K562 (cell line): Measurements from ENCODE around the gene KDM4C. TPM values are rescaled to one million over a fixed set of nuclear protein-coding genes. Genes with fewer than 3 reads are reported as not detected.
"Not testable (repeated sequence)": the region's sequence is repeated elsewhere in the genome, so short reads cannot be mapped to it uniquely, and the experiment has no call there.

Experiments
- ATAC-seq: fragments of 200-7000 bp; cut with Tn5 transposase; 3 replicates; pipeline ENCODE4 v1.9.1; 2020; ENCODE audit warnings: moderate library complexity
- BruUV-seq: library from RNA; stranded (reverse); fragments of 400-500 nt; replicated peaks from 2 replicates; lab custom pipeline; 2021; lab: Mats Ljungman, UMichigan
- CTCF ChIA-PET: fragments of 300-600 bp; formaldehyde crosslinking; extraction: SDS; loops from one replicate; lab custom pipeline; 2021; ENCODE audit warnings: low intra/inter-chr PET ratio; lab: Yijun Ruan, JAX
- POLR2A ChIA-PET: fragments of 300-600, 350-650 bp; sonication (Branson Sonifier 250); formaldehyde crosslinking; extraction: SDS; loops from one replicate; lab custom pipeline; 2021; ENCODE audit warnings: antibody characterized with exemption, inconsistent platforms; lab: Yijun Ruan, JAX
- DNase-seq, 4 experiments: peaks; one replicate each; pipeline versions ENCODE4 v3.0.0 to v3.0.0-alpha.2; 2011 to 2018; ENCODE audit warnings: low spot score in 3 of 4, mixed read lengths in 3 of 4; ENCODE audit errors: extremely low read depth in 1 of 4
- FAIRE-seq: peaks from 2 replicates; lab custom pipeline; 2011; peaks lifted over from hg19 to GRCh38; lab: Jason Lieb, UNC
- H2AFZ ChIP-seq: 2 replicates; pipeline ENCODE4 v1.6.0; 2011; ENCODE audit warnings: low read depth, low read length, control low read depth, inconsistent platforms
- H3K27ac ChIP-seq: fragments of 200-600 bp; 3 replicates; pipeline ENCODE4 v1.8.0; 2011; ENCODE audit warnings: low read depth, mild to moderate bottlenecking, control low read depth, inconsistent platforms, low read length, moderate library complexity, mixed read lengths; ENCODE audit errors: extremely low read depth
- H3K27me3 ChIP-seq, 2 experiments: fragments of 300-600 bp in 1 of 2; 2 replicates in 1 of 2; 3 replicates in 1 of 2; pipeline versions ENCODE4 v1.6.0 to v1.8.0; 2011; ENCODE audit warnings: inconsistent platforms in 2 of 2, low read length in 2 of 2, mild to moderate bottlenecking in 1 of 2, mixed read lengths in 1 of 2, moderate library complexity in 1 of 2; ENCODE audit not compliant: control insufficient read depth in 2 of 2, insufficient read depth in 2 of 2
- H3K36me3 ChIP-seq: fragments of 300-600 bp; 3 replicates; pipeline ENCODE4 v1.8.0; 2011; ENCODE audit warnings: mild to moderate bottlenecking, low read length, inconsistent platforms; ENCODE audit not compliant: control insufficient read depth, insufficient read depth
- H3K4me1 ChIP-seq, 2 experiments: fragments of 200-600 bp in 1 of 2; replicated peaks in 1 of 2; 2 replicates in 1 of 2; 3 replicates in 1 of 2; pipeline versions ENCODE4 v1.5.1 to v1.8.0; 2011; ENCODE audit warnings: inconsistent platforms in 2 of 2, low read length in 2 of 2, mild to moderate bottlenecking in 1 of 2, mixed read lengths in 1 of 2, moderate library complexity in 1 of 2; ENCODE audit not compliant: control insufficient read depth in 2 of 2, insufficient read depth in 2 of 2
- H3K4me2 ChIP-seq: 2 replicates; pipeline ENCODE4 v1.6.1; 2011; ENCODE audit warnings: low read length, control low read depth, inconsistent platforms, mixed read lengths; ENCODE audit not compliant: insufficient read depth
- H3K4me3 ChIP-seq: fragments of 200-600 bp; sonication (generic), shearing (Covaris generic); 2 replicates; pipeline ENCODE4 v1.5.1; 2016; ENCODE audit warnings: control low read depth, inconsistent platforms
- H3K79me2 ChIP-seq: fragments of 200-600 bp; 3 replicates; pipeline ENCODE4 v1.8.0; 2011; ENCODE audit warnings: low read length, inconsistent platforms; ENCODE audit not compliant: control insufficient read depth, insufficient read depth
- H3K9ac ChIP-seq, 2 experiments: 2 replicates each; pipeline versions ENCODE4 v1.6.0 to v1.6.1; 2011; ENCODE audit warnings: low read depth in 2 of 2, low read length in 2 of 2, control low read depth in 1 of 2, inconsistent platforms in 1 of 2, mild to moderate bottlenecking in 1 of 2, mixed read lengths in 1 of 2; ENCODE audit not compliant: insufficient read depth in 1 of 2
- H3K9me1 ChIP-seq: one replicate; pipeline ENCODE4 v1.6.0; 2011; ENCODE audit warnings: inconsistent platforms, mild to moderate bottlenecking, low read length, moderate library complexity; ENCODE audit not compliant: control insufficient read depth, insufficient read depth
- H3K9me3 ChIP-seq: replicated peaks from 2 replicates; pipeline ENCODE4 v1.5.1; 2011; ENCODE audit warnings: low read depth, low read length, inconsistent platforms; ENCODE audit not compliant: control insufficient read depth, insufficient read depth
- H4K20me1 ChIP-seq: replicated peaks from 2 replicates; pipeline ENCODE4 v1.6.1; 2011; ENCODE audit warnings: low read length, inconsistent platforms, mixed read lengths; ENCODE audit not compliant: control insufficient read depth, insufficient read depth
- MCM2 ChIP-seq: fragments of 450-650 bp; IDR thresholded peaks from 2 replicates; pipeline ENCODE4 v1.6.1; 2017; ENCODE audit warnings: low read depth, mild to moderate bottlenecking
- NBN ChIP-seq: fragments of 450-650 bp; IDR thresholded peaks from 2 replicates; pipeline ENCODE4 v1.6.1; 2016; ENCODE audit warnings: low read depth, mild to moderate bottlenecking
- ZNF23 ChIP-seq: fragments of 250-450 bp; sonication (Bioruptor Pico); IDR thresholded peaks from 2 replicates; pipeline ENCODE4 v1.4.0; 2020; ENCODE audit warnings: mild to moderate bottlenecking
- ZNF764 ChIP-seq: fragments of 250-450 bp; sonication (Bioruptor Pico); IDR thresholded peaks from 2 replicates; pipeline ENCODE4 v1.4.0; 2020; ENCODE audit warnings: low read depth, mild to moderate bottlenecking, moderate library complexity
- WGBS: fragments of 100-300 bp; shearing (Covaris generic); methylation state at CpG from one replicate; pipeline ENCODE4 v1.1.6; 2016; ENCODE audit warnings: low coverage, mixed read lengths; ENCODE audit not compliant: insufficient coverage; ENCODE audit errors: missing lambda C conversion rate; 5-methylcytosine and 5-hydroxymethylcytosine counted together
- in situ Hi-C: fragments of 300-500 bp; cut with MboI; formaldehyde crosslinking; loops from 4 replicates; pipeline ENCODE4 v1.15.0; 2018; ENCODE audit warnings: inconsistent platforms, mixed read lengths
- intact Hi-C: fragments of 100-400 bp; cut with micrococcal nuclease; formaldehyde crosslinking; loops from 2 replicates; pipeline ENCODE4 v1.14.2; 2022
- polyA plus RNA-seq, 8 experiments: library from polyadenylated mRNA; depleted of rRNA in 4 of 8; stranded (reverse) in 5 of 8; unstranded in 3 of 8; fragments of >200 nt; fragmentation: Nextera tagmentation in 2 of 8; fragmentation: Illumina TruSeq in 1 of 8; extraction: Ambion mirVana in 2 of 8; extraction: Trizol in 1 of 8; gene quantifications; 2 replicates each; pipeline versions ENCODE4 v1.2.1 to v1.2.3, GENCODE V29; 2011 to 2014; ENCODE audit warnings: inconsistent platforms in 1 of 8, missing spikeins in 1 of 8
- total RNA-seq, 7 experiments: library from RNA; depleted of rRNA in 6 of 7; stranded (reverse); fragments of >200 nt in 6 of 7; fragmentation: Illumina TruSeq in 2 of 7; extraction: Trizol in 2 of 7; gene quantifications; 2 replicates each; pipeline versions ENCODE4 v1.2.1 to v1.2.3, GENCODE V29; 2011 to 2021; ENCODE audit warnings: low replicate concordance in 1 of 7

The KDM4C gene
- total and polyA plus RNA-seq, 9 of the 15 experiments (the other 6 are each of a cell fraction or from before 2014, with no cell fraction given): 5.4 to 17.0 (median 12.6) TPM

GRCh38 chr9:7030943-7031342 is 273.2 kb downstream of the KDM4C start:
- FAIRE-seq, in situ Hi-C loops, intact Hi-C loops: not testable (repeated sequence)

GRCh38 chr9:7033076-7034045 is 275.6 kb downstream of the KDM4C start:
- Histone ChIP-seq H3K4me3 (no peak overlapping the region), H3K79me2 (no peaks in the 10 kb centered on the region), H4K20me1 (no peaks in the 10 kb centered on the region), H3K4me1 (no peaks in the 10 kb centered on the region), H3K9me1 (no peaks in the 10 kb centered on the region), H3K9ac (no peak overlapping the region), H2AFZ (no peak overlapping the region), H3K27me3 (no peaks in the 10 kb centered on the region), H3K27ac (no peak overlapping the region), H3K4me2 (no peak overlapping the region), H3K9me3 (no peaks in the 10 kb centered on the region), H3K36me3 (no peaks in the 10 kb centered on the region; the same call in 2 of the 3 replicates)
- in situ Hi-C loops: no loop called here
- no peak for DNase-seq
- ChIA-PET CTCF (no interaction called here), POLR2A (no interaction called here)
- ATAC-seq: no peak
- intact Hi-C loops: no loop called here
- no peak for FAIRE-seq
- BruUV-seq: no TSS peak
- 32% methylated on average over 3 of the region's 5 CpGs for WGBS
- TF ChIP-seq ZNF23 (CRISPR knock-in tag) (no peak), NBN (no peak), ZNF764 (CRISPR knock-in tag) (no peak), MCM2 (no peak)

More at GRCh38 chr9:7030943-7031342, 273.2 kb downstream of the KDM4C start:
- H2AFZ ChIP-seq, H3K36me3 ChIP-seq, H3K27ac ChIP-seq, H4K20me1 ChIP-seq, H3K9ac ChIP-seq, DNase-seq, H3K4me1 ChIP-seq, POLR2A ChIA-PET, ATAC-seq, BruUV-seq, H3K27me3 ChIP-seq, H3K4me2 ChIP-seq, H3K9me3 ChIP-seq, H3K4me3 ChIP-seq, H3K79me2 ChIP-seq, CTCF ChIA-PET, H3K9me1 ChIP-seq: not testable (repeated sequence)
